GM19397 (cell line): ENCODE data around the gene PLEKHM1.
"Not testable (repeated sequence)": the region's sequence is repeated elsewhere in the genome, so short reads cannot be mapped to it uniquely, and the experiment has no call there.

Experiments used
- ATAC-seq: cut with Tn5 transposase; IDR thresholded peaks from one replicate; pipeline ENCODE4 v1.9.1; 2021; ENCODE audit warnings: mild to moderate bottlenecking, moderate library complexity; ENCODE audit not compliant: unreplicated experiment

Gene PLEKHM1

DNA sequence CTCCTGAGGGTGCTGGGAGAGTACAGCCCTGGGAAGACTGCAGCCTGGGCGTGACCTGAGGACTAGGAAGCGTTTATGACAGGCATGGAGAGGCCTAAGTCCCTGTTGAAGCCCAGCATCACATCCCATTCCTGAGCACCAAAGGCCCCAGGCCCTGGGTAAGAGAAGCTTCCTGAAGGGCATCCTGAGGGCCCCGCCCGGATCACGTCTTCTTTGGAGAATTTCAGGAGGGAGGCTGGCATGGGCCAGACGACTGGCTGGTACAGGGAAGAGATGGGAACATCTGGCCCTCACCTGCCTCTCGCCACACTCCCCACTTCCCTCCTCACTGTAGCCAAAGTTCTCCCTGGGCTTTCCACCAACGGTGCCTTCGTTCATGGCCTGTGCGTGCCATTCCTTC is 46.2 kb downstream of the PLEKHM1 start:
- ATAC-seq: not testable (repeated sequence)

DNA sequence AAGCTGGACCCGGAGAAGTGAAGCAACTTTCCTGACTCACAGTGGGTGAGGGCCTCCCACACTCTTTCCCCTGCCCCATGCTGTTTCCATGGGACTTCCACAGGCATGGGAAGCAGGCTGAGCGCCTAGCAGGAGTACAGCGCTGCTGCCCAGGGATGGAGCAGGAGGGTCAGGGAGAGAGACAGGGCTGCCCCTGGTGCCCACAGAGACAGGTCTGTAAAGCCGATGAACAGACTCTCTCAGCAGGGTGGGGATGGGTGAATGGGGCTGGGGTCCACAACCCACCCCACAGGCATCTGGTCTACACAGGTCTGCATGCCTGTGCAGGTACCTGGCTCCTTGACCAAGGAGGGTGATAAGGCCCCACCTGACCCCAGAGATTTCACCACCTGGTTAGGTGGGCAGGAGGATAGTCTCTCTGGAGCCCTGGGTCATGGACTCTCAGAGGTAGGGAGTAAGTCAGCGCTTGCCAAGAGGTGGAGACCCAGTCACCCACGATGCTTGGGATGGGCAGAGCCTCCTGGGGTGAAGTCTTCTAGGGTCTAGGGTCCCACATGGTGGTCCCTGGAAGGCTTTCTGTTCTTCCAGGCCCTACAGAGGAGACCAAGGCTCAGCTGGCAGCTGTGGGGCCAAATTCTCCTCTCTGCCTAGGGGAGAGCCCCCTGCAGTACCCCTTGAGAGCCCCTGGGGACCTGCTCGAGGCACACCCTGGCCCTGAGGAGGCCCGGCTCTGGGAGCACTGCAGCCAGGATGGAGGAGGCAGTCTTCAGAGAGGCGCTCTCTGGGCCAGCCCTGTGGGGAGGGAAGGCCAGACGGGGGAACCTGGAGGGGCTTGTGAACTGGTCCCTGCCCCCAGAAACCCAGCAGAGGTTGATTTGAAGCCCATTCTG is 46.9 kb downstream of the PLEKHM1 start:
- ATAC-seq: not testable (repeated sequence)

DNA sequence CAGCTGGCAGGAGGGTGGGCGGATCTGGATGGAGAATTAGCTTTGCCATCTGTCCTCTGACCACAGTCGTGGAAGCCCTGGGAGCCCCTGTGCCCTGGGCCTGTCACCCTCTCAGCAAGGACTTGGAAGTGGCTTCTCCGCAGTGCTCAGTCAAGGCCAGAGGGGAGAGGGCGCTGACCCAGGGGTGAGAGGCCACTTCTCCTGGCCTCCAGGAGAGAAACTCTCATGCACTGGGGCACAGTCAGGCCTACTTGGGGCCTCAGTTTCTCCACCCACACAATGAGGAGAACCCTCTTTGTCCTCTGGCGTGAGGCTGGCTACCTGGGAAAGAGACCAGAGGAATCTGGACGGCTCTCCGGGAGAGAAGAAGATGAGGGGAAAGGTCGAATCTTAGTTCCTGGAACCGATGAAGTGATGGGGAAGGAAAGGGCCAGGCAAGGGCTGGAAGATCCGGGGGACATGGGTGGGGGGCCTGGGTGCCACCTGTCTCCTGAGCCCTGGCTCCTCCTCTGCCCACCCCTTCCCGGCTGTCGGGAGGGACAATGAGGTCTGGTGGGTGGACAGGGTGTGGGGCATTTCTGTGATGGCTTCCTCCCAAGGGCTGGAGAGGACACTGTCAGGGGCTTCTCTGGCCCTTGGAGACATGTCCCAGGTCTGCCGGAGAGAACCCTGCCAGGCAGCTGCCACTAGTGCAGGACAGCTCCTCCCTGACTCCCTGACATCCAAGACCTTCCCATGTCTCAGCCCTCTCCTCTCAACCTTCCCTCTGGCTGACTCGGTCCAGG is 48.8 kb downstream of the PLEKHM1 start:
- no peak for ATAC-seq

DNA sequence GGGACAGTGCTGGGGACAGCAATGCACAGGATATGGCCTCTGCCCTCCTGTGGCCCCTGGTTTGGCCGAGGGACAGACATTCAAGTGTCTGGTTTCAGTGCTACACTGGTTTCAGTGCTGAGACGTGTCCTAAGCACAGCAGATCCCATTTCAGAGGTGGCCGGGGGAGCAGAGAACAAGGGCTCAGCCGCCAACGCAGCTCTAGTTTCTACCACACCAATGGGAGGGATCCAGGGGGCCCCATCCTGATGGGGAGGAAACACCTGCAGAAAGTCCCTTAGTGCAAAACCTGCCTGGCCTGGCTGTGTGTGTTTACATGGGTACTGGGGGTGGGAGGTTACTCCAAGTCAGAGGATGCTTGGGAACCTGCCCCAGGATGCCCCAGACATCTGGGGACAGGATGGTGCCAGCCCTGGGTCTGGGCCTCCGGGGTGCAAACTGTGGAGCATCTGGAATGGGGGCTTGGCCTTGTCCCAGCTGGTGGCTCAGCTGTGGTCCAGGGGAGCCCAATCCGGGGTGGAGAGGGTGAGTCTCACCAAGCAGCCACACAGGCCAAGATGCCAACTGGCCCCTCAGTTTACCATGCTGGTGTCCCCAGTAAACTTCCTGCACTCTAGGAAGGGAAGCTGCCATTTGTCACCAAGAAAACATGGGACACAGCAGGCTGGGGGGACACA is 49.5 kb downstream of the PLEKHM1 start:
- ATAC-seq: not testable (repeated sequence)

DNA sequence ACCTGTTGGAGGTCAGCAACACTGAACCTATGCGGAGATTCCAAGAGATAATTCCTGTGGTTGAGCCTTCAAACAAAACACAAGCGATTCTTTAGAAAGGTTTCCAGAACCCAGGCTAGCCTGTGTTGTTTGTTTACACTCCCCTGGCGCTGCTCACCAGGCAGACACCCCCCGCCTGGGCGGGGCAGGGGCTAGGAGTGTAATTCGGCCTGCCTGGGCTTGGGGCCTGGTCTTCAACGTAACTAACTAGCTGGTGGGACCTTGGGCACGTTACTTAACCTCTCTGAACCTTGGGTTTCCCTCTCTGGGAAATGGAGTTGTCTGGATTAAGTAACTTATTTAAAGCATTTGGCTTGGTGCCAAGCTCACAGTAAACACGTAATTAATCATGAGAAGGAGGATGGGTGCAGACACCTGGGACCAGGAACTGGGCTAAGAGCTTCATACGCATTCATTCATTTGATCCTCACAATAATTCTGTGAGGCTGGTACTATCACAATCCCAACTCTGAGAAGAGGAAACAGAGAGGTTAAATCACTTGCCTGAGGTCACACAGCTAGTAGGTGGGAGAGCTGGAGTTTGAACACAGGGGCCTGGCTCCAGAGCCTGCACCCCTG is 50.3 kb downstream of the PLEKHM1 start:
- ATAC-seq: no peak

DNA sequence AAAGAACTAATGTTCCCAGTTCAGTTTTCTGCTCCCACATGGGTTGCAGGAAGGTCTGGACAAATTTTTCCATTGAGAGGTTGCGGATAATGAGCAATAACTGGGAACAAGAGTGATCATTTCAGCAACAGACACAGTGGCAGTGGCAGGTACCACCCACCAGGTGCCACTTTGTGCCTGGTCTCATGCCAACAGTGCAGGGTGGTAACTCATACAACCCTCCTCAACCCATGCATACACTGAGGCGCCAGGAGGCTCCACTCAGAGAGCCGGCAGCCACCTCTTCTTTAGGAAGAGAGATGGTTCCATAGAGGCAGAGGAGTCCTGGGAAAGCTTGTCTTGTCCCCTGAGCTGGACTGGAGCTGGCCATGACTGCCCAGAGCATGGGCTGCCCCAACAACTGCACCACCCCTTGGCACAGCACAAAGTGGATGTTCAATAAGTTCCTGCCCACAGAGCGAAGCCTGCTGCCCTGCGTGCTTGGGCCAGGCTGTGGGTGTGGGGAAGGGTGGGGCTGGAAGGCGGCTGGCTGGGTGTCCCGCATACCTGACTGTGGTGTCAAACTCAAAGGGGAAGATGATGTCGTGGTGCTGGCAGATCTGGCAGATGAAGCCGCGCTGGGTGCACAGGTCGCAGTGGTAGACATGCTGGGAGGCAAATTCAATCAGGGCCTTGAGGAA is 51.5 kb downstream of the PLEKHM1 start:
- no peak for ATAC-seq

DNA sequence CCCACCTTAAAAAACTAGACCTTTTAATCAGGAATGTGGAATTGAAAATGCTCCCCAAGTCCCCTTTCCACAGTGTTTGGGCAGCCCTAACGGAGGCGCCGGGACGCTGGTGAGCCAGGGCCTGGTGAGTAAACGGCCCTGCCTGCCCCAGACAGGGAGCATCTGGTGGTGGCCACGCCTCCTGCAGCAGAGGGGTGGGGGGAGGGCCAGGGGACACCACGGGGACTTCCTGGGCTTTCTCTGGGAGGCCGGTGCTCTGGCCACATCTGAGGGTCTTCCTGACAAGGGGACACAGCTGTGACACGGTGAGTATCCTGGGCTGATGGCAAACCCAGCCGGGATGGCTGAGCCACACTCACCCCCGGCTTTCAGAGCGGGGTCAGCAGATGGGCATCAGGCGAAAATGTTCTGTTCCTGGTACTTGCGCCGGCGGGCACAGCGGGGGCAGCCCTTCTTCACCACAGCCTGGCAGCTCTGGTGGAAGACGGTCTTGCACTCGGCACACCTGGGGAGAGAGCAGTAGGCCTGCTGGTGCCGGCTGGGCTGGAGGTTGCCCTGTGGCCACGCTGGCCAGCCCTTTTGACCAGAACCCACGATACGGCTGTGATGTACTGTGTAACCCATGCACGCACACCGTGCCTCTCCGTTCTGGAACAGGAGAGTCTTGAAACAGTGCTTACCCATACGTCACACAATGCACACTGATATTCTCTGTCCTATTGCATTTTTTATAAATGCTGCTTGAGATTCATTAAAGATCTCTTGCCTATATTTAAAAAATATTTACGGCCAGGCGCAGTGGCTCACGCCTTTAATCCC is 52.8 kb downstream of the PLEKHM1 start:
- ATAC-seq: no peak

DNA sequence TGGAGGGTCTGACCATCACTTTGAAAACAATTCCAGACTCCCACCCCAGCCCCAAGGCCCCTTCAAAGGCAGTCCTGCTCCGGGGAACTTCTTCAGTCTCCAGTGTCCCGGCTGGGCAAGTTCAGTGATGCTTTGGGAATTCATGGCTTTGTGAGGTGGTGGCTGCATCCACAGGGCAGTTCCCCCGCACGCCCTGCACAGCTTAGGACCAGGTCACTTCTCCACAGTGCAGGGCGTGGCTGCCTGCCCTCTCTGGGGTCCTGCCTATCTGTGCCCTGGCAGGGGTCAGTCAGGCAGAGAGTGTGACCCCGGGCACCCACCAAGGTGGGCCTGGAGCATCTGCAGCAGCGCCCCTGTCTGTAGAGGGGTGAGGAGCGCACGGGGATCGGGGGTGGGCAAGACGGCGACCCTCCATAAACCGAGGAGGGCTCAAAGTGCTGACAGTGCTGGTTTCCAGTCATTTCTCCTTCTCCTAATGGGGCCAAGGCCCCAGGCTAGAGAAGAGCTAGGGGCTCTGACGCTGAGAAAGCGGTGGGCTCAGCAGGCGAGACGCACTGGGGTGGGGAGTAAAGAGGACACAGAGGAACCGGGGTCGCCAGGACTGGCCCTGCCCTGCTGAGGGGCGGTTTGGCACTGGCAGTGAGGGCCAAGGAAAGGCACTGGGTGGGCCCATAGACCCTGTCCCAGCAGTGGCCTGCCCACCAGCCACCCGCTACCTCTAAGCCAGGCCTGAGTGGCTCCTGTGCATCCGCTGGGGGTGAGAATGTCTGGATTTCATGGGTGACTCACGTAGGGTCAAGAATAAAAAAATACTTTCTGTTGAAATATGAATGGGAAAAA is 53.7 kb downstream of the PLEKHM1 start:
- ATAC-seq: no peak

DNA sequence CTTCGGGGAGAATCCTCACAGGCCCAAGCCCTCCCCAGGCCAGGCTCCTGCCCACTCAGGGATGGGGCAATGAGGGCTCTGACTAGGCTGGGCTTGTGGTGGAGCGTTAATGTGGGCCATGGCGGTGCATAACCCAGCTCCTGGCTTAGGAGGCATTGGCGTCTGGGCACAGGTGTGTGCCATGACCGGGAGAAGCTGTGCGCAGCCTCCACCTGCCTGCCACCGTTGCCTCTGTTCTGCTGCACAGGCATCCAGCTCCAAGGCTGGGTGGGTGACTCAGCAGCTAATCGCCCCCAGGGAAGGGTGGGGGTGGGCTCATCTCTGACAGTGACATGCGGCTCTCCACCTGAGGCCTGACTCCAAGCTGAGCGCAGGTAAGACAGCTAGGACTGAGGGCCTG is 54.4 kb downstream of the PLEKHM1 start:
- ATAC-seq: no peak

DNA sequence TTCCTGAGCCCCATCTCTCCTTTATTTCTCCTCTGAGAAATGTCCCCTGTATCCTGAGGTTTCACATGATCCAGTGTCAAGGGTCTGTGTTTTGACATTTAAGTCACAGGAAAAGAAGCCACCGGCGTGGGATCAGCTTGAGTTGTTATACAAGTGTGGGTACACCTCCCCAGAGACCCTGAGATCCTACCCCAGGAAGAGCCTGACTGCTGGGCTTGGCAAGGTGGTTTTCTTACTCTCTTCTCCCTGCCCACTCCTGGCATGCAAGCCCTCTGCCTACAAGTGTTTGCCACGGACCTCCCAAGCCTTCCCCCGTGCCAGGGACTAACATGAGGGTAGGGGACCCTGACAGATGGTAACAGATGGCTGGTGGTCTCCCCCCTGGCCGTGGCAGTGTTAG is 55.0 kb downstream of the PLEKHM1 start:
- no peak for ATAC-seq

DNA sequence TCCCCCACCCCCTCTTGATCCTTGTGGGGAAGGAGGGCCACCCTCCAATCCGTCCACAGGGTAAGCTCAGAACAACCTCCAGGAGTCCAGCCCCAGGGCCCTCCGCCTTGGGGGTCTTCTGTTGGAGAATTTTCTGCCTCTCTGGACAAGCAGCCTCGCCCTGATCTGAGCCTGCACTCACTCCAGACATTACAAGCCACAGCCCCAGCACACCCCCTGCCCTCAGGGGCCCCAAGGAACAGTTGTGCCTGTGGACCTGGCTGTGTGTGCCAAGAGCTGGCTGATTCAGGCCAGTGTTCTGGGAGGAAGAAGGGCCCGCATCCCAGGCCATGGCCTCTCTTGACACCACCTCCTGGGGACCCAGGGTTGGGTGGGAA is 57.4 kb downstream of the PLEKHM1 start:
- ATAC-seq: no peak

DNA sequence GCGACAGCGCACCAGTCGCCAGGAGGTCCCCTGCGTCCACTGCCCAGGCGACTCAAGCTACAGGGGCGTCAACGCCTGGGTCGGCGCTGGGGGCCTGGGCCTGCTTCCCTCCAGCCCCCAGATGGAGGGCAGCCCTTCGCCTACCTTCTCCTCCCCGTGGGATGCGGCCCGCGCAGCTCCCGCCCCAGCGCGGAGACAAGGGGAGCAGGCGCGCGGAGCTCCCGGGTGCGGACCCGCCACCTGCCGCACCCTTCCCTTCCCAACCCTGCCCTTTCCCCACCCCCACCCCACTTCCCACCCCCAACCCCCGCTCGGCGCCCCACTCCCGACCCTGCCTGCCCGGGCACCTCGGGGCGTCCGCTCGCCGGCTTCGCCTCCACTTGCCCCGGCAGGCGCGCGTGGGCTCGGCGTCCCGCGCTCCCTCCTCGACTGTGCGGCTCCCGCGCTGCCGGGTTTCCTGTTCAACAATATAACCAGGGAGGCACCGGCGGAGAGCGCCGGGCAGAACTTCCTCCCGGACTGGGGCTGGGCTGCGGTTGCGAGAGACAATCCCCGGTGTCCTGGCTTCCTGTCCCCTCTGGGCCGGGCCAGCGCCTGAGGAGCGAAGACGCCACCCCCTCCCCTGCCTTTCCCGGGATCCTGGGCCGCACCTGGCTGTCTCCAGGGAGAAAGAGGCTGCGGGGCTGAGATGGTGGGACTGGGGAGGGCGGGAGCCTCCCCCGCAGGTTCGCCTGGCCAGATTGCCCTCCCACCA is 57.9 kb downstream of the PLEKHM1 start, which contains the start of gene ARHGAP27:
Gene ARHGAP27, minus strand, starts transcription at position 466 of the 754 bp plus-strand sequence. CDS start 2,591 bp downstream, outside the sequence.
- ATAC-seq: no peak

DNA sequence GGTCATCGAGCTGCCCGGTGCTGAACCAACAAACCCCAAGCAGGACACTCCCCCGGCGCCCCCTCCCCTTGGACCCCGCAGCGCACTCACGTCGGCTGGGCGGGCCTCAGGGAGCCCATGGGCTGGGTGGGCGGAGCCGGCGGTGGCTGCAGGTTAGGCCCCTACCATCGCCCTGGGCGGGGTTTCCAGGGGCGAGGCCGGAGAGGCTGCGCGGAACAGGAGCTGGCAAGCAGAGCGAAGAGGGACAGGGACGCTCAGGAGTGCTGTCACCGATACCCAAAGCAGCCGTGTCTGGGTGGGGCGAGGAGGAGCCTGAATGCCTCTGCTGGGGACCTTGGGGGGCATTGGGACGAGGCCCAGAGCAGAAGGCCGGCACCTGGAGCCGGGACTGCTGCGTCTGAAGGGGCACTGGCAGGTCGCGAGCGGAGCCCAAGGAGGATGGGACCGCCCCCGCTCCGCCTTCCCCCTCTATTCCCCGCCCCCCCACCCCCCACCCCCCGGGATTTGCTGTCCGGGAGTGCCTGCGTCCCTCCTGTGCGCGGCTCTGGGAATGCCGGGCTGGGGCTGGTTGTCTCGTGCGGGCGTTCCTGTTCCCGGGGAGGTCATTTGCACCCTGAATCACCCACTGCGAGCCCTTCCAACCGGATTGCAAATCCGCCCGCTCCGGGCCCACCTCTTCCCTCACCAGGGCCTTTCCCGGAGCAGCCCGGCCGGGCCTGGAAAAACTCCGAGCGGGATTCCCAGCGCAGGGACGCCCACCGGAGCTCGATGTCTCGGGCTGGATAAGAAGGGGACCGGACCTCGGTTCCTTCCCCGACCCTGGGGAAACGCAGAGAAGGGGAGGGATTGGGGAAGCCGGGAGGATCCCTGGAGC is 58.8 kb downstream of the PLEKHM1 start:
- peak; percentile 52 for ATAC-seq

DNA sequence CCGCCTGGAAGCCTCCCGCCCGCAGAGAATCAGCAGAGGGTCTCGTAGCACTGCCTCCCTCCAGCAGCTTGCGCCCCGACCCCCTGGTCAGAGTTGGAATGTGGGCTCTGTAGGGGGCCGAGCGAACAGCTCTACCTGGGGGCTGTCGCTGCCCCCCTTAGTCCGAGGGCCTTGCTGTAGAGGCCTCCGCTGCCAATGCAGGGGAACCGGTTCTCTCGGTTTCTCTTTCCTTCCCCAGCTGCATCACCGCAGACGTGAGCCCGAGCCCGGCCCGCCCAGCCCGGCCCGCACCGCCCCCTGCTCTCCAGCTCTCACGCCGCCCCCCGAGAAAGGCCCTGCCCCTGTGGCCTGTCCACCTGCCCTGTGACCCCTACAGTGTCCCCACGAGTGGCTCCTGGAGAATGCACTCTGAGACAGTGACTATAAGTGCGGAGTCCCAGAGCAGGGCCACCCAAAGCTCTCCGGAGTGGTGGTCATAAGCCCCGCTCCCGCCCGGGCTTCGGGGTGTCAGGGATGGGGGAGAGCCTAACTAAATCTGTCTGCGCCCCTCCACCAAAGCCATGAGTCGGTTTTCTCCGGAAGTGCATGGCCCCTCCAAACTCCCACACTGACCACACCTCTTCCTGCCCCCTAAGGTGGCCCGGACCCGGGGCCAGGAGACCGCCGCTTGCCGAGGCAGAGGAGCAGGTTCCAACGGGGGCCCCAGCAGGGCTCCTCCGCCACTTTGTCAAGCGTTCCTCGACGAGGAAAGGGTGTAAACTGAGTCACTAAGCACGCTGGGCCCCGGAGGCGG is 59.6 kb downstream of the PLEKHM1 start:
- ATAC-seq: peak; percentile 13

DNA sequence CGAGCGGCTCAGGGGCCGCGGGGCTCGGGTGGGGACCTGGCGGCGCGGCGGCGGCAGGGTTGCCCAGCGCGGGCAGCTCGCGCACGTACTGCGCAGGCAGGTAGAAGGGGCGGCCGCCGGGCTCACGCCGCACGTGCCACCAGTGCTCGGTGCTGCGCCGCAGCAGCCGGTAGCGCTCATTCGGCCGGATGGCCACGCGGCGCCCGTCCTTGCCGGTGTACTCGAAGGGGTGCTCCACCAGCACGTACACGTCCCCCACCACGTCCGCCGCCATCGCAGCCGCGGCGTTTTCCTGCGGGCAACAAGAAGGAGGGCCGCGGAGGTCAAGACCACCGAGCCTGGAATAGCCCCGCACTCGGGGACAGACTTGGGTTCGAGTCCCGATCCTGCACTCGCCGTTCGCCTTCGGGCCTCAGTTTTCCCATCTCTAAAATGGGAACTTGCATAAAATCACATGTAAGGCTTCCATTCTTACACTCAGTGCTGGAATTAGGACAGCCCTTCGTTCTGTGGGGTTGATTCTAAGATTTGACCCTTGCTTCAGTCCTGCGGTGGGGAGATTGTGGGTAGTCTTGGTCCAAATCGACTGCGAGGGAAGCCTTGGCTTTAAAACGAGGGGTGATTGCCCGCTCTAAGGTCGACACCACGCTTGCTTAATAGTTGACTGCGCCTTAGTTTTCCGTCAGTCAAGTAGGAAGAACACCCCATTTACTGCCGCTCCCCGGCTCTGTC is 60.3 kb downstream of the PLEKHM1 start:
- ATAC-seq: no peak
